ENCODE data around the gene TARBP1.
"Not testable (repeated sequence)": the region's sequence is repeated elsewhere in the genome, so short reads cannot be mapped to it uniquely, and the experiment has no call there.

TARBP1 gene

DNA sequence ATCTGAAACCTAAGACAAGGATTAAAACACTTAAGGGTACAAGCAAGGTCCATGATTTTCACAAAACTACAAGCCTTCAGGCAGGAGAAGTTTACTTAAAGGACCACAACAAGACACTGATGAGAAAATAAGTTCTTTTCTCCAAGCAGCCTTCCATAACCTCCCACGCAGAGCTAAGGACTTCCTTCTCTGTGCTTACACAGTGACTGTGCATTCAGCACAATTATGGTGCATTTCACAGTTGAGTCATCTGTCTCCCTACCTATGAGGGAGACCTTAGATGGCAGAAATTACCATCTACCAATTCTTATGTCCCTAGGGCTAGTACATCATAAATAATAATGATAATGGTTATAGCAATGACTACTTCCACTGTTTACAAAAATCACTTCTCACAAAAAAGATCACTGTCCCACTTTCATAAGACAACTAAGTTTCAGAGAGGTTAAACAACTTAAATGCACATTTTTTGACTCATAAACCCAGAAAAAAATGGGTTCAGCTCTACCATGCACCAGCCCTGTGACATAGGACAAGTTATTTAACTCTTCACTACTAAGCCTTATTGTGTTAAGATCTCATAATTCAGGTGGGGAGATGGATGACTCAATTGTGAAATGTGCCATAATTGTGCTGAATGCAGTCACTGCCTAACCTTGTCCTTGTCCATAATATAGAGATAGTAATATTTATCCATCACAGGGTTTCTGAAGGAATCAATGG lies 45.3 kb downstream of the TARBP1 start:
- FAIRE-seq, result no peak

DNA sequence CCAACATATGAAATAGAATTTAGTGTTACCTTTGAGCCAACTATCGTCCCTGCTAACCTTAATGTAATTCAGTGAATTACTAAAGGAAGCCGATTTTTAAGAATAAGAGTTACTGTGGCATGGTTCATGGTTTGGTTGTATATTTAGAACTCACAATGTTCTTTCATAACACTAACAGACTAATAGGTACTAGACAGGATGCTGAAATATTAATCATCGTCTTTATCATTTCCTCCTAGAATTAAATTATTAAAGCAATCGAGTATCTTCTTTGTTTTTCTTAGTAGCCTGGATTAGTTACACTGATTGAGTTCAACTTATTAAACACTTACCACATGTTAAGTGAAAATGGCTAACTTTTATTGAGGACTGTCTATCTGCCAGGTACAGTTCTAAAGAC lies 47.7 kb downstream of the TARBP1 start:
- no peak for FAIRE-seq

DNA sequence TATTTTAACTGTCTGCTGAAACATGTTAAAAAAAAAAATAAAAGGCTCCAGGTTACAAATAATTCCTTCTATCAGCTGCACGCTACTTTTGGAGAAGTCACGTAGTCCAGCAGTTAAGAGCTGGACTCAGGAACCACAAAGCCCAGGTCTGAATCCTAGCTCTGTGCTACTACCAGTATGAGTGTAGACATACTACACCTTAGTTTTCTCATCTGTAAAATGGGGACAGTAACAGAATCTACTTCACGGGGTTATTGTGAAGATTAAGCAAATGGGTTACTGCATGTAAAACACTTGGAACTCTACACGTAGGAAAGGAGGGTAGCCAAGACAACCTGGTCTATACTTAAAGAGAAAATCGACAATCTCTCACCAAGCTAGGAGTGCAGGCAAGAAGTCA lies 48.3 kb downstream of the TARBP1 start:
- FAIRE-seq, result no peak

DNA sequence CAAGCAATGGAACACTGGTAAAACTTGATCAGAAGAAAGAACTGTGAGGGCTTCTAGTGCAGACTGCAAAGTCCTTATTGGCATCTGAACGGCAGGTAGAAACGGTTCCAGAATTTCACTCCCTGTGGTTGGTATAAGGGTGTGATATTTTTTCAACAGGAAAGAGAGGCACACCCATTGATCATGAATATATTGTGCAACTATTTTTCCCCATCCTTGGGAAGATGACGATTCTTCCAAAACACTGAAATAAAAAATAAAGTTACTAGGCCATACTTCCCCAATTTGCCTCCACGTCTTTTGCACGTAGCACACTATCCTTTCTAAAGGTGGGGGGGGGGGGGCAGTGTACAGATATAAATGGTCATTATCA lies 49.6 kb downstream of the TARBP1 start:
- FAIRE-seq, result no peak

DNA sequence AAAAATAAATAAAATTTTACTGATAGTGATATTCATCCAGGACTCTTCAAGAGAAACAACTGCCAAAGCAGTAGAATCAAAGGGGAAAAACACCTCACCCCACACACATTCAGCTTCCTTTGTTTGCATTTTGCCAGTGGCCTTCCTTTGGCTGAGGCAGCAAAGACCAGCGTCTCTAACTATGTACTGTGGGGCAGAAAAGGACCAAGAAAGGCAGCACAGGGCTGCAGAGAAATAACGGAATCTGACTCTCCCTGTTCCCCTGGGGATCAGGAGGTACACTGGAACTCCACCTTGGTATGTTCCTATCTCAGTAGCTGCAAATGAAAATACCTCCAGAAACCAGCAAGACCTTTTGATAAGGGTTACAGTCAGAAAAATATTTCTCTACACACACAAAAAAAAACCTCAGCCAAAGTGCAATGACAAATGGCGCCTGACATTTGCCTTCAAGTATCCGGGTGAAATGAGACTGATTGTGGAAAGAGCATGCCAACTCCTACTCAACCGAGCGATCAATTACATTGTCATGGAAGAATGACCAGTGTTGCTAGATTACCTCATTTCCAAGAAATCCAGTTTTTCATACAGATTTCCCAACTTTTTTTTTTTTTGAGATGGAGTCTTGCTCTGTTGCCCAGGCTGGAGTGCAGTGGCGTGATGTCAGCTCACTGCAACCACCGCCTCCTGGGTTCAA lies 50.9 kb downstream of the TARBP1 start:
- FAIRE-seq, result no peak

DNA sequence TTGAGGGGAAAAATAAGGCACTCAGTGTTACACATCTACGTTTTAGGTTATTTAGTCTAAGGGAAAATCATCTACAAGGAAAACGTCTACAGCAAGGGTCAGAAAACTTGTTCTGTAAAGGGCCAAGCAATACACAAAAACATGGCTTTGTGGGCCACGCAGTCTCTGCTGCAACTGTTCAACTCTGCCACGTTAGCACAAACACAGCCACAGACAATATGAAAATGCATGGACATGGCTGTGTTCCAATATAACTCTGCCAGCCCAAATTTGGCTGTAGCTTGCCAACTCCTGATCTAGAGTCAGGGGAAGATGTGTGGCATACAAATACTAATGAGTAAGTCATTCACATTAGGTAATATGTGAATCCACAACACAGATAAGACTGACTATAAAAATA lies 65.0 kb downstream of the TARBP1 start:
- no peak for FAIRE-seq

DNA sequence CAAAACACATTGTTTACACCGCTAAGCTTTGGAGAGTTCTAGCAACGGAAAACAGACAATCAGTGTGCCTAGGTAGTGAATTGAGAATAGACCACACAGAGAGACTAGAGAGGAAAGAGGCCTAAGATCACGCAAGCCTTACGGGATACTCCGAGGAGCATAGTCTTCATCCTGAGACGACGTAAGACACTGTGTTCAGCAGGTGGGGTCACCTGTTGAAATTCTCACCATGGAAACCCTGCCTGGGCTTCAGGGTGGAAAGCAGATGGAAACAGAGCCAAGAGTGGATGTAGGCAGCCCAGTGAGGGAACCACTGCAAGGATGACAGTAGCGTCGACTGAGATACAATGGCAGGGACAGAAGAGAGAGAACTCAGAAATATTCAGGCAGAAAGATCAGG lies 65.5 kb downstream of the TARBP1 start:
- FAIRE-seq, result no peak

DNA sequence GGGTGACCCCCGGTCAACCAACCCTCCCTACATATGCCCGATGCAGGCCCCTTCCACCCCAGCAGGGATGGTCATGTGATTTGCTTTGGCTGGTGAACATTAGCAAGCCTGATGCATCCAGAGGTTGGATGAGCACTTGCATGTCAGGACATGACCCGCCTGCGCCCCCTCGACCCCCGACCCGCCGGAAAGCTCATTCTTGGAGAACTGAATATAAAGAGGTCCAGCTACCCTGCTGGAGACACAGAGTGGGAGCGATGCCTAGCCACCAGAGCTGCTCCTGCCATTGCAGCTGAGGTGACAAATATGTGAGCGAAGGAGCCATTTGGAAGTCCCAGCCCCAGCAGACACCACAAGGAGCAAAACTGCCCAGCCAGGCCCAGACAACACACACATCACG lies 66.1 kb downstream of the TARBP1 start:
- FAIRE-seq, result no peak

DNA sequence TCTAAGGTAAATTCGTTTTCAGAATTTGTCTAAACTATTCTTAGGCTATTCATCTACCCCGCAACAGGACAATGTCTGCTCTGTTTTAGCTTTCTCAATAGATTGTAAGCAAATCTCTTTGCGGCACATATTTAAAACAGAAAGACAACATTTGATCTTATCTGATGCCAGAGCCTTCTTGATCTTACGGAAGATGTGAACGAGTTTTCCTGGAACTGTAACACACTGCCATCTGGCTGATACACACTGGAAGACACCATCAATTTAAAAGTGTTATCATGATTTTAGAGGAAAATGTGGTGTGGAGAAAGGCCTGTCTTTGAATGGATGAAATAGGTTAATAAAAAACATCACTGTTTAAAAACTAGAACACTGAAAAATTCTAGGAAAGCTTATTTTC lies 69.7 kb downstream of the TARBP1 start:
- FAIRE-seq, result no peak

DNA sequence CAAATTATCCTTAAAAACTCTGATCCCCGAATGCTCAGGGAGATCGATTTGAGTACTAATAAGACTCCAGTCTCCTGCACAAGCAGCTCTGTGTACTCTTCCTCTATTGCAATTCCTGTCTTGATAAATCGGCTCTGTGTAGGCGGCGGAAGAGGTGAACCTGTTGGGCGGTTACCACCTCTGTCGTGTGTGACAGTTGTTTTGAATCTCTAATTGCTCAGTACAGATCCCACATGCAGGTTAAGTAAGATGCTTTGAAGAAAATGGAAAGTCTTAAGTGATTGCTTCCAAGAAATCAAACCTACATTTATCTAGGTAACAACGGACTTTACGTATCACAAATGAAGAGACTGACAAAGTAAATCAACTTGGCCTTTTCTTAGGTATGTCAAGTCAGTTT lies 70.2 kb downstream of the TARBP1 start:
- no peak for FAIRE-seq

DNA sequence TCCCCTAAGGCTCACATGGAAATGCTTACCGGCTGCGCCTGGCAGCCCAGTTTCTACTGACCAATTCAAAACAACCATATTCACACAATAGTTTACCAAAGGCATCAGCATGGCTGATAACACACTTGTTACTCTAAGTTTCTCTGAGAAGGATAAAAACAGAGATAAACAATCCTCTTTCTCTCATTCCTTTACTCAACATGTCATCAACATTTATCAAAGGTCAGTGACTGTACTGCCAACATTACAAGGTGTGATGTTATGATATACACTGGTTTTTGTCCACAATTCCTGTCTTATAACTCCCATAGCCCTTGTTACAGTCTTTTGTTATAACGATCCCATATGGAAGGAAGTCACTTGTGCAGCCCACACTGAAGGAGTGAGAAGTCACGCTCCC lies 72.1 kb downstream of the TARBP1 start:
- FAIRE-seq, result no peak

DNA sequence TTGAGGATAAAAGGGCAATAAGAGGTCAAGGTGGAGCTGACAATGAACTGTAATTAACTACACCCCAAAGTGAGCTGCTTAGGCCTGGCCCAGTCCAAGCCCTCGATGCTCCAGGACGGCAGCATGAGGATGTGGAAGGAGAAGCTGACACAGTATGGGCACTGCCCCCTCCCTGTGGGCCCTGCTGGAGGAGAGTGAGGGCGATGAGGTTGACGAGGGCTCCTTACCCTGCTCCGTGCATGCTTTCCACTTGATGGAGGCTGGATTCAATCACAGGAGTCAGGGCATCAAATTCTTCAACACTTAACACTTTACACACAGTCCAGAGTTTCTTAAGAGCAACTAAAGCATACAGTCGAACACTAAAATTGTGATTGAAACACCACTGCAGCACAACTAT lies 73.3 kb downstream of the TARBP1 start:
- FAIRE-seq, result no peak

DNA sequence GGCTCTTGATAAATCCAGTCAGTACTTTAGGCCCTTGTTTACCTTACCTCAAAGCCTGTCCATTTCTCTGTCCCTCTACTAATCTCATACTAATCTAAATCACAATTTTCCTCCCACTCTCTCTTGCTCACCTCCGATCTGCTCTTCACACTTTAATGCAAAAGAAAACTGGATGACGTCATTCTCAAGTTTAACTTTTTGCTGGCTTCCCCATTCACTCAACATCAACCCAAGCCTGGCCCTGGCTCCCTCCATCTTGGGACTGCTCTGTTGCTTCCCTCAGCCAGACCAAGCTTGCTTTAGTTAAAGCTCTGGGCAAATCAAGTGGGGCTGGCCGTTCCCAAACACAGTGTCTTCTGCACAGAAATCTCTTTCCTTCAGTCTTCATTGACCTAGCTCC lies 76.0 kb downstream of the TARBP1 start:
- no peak for FAIRE-seq

DNA sequence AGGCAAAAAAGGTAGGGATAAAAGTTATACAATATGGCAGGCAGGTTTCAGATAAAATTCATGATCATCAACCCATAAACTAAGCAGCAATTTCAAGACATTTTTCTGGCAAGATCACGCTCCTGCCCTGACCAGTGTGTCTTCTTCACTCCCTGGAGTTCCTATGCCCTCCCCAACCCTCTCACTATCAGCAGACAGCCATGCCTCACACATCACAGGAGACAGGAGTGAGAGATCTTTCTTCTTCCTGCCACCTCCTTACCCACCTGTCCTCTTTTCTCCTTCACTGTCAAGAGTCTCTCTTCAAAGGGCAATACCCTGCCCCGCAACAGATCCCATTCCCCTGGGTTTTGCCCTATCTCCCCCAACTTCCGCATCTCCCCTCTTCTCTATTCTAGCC lies 77.3 kb downstream of the TARBP1 start:
- FAIRE-seq, result no peak

DNA sequence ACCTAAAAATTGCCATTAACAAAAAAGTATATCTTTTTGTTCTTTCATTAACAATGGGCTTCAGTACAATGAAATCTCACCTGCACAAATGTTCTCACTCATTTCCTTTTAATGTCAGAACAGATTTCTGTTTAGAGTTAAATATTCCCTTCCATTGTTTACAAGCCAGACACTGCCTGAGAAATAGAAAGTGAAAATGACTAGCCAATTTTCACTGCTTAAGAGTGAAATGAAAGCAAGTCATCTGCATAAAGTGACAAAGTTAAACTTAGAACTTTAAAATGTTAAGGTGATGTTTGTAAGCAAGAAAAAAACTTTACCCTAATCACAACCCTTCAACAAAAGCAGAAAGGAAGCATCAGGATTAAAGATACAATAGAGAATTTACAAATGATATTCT lies 78.2 kb downstream of the TARBP1 start:
- no peak for FAIRE-seq

DNA sequence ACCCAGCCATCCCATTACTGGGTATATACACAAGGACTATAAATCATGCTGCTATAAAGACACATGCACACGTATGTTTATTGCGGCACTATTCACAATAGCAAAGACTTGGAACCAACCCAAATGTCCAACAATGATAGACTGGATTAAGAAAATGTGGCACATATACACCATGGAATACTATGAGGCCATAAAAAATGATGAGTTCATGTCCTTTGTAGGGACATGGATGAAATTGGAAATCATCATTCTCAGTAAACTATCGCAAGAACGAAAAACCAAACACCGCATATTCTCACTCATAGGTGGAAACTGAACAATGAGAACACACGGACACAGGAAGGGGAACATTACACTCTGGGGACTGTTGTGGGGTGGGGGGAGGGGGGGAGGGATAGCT lies 79.5 kb downstream of the TARBP1 start:
- FAIRE-seq, result not testable (repeated sequence)

DNA sequence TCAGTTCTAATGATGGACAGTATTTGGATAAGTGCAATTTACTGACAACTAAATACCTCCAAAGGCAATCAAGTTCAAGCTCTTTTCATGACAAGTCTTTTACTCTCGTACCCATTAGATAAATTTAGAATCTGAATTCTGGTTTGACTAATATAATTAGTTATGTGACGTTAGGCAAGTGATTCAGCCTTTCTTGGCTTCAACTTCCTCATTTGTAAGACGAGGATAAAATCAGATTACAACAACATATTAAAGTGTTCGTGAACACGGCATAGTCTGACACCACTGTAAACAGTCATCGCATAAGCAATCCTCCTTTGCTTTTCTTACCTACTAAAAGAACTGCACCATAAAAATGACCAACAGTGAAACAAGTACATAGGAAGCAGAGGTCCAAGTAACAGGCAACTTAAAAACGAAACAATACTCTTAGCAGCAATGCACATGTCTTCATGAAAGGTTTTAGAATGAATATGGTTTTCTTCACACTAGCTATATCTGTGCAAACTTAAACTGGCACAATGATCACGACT lies 80.1 kb downstream of the TARBP1 start:
- no peak for FAIRE-seq

DNA sequence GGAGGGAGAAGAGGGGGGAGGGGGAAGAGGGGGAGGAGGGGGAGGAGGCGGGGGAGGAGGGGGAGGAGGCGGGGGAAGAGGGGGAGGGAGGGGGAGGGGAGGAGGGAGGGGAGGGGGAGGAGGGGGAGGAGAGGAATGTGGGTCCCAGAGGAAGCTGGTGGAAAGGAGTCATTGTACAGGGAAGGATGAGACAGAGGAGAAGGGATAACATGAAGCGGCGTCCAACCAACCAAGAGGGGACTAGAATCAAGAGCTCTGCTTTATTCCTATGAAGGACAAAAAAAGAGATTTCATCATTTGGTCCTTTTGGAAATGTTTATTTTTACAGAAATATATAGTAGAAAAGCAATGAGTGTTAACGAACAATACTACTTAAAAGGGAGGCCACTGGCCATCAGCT lies 81.2 kb downstream of the TARBP1 start:
- no peak for FAIRE-seq

DNA sequence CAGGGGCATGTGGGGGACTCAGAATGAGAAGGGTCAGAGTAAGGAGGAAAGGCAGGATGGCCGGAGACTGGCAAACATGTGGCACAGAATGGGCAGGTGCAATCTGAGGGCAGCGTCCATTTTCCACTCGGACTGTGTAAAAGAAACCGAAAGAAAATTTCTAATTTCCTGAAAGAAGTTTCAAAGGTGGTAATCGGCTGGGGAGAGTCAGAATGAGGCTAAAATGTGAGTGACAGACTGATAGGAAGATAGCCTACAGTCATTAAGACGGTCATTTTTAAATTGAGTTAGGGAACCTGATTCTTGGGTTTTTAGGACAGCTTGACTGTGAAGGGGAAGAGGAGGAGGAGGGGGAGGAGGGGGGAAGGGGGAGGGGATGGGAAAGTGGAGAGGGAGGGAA lies 82.1 kb downstream of the TARBP1 start:
- FAIRE-seq, result no peak

DNA sequence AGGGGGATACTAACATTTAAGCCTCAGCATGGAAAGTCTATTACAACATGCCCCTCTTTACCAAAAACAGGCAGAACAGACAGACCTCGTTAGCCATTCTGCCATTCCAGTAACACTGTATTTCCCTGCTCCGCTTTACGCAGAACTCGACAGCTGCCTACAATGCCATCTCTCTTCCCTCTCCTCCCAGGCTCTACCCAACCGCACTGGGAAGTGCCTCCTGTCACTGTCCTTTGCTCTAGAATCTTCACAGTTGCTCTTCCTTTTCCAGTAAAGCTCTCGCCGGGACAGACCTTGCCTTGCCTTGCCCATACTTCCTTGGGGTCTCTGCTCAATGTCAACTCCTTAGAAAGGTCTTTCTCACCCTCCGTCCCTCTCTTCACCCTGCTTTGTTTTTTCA lies 82.9 kb downstream of the TARBP1 start:
- no peak for FAIRE-seq

DNA sequence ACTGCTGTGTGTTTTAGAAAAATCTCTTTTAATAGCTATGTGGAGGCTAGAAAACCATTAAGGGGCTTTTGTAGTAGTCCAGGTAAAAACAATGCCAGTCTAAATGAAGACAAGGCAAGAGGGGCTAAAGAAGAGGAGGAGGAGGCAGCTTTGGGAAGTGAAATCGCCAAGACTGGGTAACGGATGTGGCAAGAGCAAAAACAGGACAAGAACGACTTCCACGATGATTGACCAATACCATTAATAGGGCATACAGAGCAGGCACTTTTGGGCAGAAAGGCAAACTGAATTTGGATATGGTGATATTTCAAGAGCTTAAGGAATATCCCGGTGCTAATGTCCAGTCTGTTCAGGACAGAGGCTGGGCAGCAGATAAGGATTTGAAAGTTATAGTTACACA lies 83.7 kb downstream of the TARBP1 start:
- no peak for FAIRE-seq

DNA sequence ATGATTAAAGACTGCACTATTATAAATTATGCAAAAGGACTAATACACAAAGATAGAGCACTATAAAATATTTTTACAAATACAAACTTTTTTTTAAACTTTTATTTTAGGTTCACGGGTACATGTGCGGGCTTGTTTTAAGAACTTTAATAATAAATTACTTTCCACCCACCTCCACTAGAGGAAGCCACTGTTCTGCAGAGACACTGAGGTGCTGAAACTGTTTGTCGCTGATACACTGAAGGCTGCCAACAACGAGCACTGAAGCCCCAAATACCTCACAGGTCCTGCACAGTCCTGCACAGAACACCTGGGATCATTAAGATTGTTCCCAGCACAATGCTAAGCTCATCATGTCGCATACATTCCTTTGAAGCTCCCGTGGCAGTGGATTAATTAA lies 85.8 kb downstream of the TARBP1 start:
- no peak for FAIRE-seq

DNA sequence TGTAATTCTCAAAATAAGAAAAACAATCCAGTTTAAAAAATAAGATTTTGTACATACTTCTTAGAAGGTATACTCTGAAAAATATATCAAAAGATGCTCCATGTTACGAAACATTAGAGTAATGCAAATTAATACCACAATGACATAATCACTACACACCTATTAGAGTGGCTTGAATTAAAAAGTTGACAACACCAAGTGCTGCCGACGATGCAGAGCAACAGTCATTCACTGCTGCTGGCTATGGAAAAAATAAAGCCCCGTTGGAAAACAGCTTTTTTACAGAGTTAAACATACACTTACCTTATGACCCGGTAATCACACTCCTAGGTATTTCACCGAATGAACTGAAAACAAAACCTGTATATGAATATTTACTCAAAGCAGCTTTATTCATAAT lies 90.9 kb downstream of the TARBP1 start:
- no peak for FAIRE-seq

DNA sequence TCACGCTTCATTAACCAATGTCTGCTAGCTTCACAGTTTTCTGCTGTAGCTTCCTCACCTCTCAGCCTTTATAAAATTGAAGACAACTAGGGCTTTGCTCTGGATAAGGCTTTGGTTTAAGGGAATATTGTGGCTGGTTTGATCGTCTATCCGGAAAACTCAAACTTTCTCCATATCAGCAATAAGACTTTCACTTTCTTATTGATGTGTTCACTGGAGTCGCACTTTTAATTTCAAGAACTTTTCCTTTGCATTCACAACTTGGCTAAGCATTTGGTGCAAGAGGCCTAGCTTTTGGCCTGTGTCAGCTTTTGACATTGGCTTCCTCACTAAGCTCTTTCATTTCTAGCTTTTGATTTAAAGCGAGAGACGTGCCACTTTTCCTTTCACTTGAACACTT lies 92.9 kb downstream of the TARBP1 start:
- no peak for FAIRE-seq
